HepG2 (cell line): ENCODE measurements around the gene OR8B12.

ENCODE experiments used
- ATF2 ChIP-seq: sonication (generic); formaldehyde crosslinking; IDR thresholded peaks from 2 replicates; pipeline ENCODE4 v1.4.0; 2020; ENCODE audit warnings: missing genetic modification reagents
- CTCF ChIP-seq: sonication (generic); formaldehyde crosslinking; IDR thresholded peaks from 2 replicates; pipeline ENCODE4 v1.5.0; 2020; ENCODE audit warnings: mild to moderate bottlenecking, missing genetic modification reagents, moderate library complexity
- EEA1 ChIP-seq: sonication (generic); formaldehyde crosslinking; IDR thresholded peaks from 2 replicates; pipeline ENCODE4 v1.5.1; 2020; ENCODE audit warnings: mild to moderate bottlenecking, missing genetic modification reagents, borderline replicate concordance
- HES4 ChIP-seq: sonication (generic); formaldehyde crosslinking; IDR thresholded peaks from 2 replicates; pipeline ENCODE4 v1.9.0; 2021; ENCODE audit warnings: mild to moderate bottlenecking, missing genetic modification reagents, borderline replicate concordance
- MED1 ChIP-seq: sonication (generic); formaldehyde crosslinking; IDR thresholded peaks from 2 replicates; pipeline ENCODE4 v1.4.0; 2020; ENCODE audit warnings: missing genetic modification reagents
- POLR2AphosphoS5 ChIP-seq: IDR thresholded peaks from 2 replicates; pipeline ENCODE4 v1.6.1; 2012; ENCODE audit warnings: low read depth, low read length
- SMC3 ChIP-seq: IDR thresholded peaks from 2 replicates; pipeline ENCODE4 v1.6.1; 2011; ENCODE audit warnings: low read length, improper control_type of control experiment
- SP1 ChIP-seq, 2 experiments: fragments of 450-650 bp in 1 of 2; sonication (generic) in 1 of 2; formaldehyde crosslinking in 1 of 2; IDR thresholded peaks; 2 replicates each; pipeline versions ENCODE4 v1.4.0 to v1.6.1; 2016 to 2020; ENCODE audit warnings: missing genetic modification reagents in 1 of 2
- SRY ChIP-seq: sonication (generic); formaldehyde crosslinking; IDR thresholded peaks from 2 replicates; pipeline ENCODE4 v1.8.0; 2022; ENCODE audit warnings: mild to moderate bottlenecking, missing genetic modification reagents
- ZC3H13 ChIP-seq: sonication (generic); formaldehyde crosslinking; IDR thresholded peaks from 2 replicates; pipeline ENCODE4 v1.8.1; 2023; ENCODE audit warnings: mild to moderate bottlenecking, missing genetic modification reagents, moderate library complexity
- ZNF333 ChIP-seq: sonication (generic); formaldehyde crosslinking; IDR thresholded peaks from 2 replicates; pipeline ENCODE4 v1.4.0; 2020; ENCODE audit warnings: mild to moderate bottlenecking, missing genetic modification reagents, borderline replicate concordance
- ZSCAN5A ChIP-seq: sonication (generic); formaldehyde crosslinking; IDR thresholded peaks from 2 replicates; pipeline ENCODE4 v1.8.0; 2022; ENCODE audit warnings: mild to moderate bottlenecking, missing genetic modification reagents, borderline replicate concordance
- ZZZ3 ChIP-seq: sonication (generic); formaldehyde crosslinking; IDR thresholded peaks from 2 replicates; pipeline ENCODE4 v1.4.0; 2020; ENCODE audit warnings: missing genetic modification reagents, mild to moderate bottlenecking, borderline replicate concordance

- TF ChIP-seq CTCF (CRISPR knock-in tag), result no peak
- no peak for TF ChIP-seq ZNF333 (CRISPR knock-in tag)
- TF ChIP-seq EEA1 (CRISPR knock-in tag), result no peak
- no peak for TF ChIP-seq ATF2 (CRISPR knock-in tag)
- TF ChIP-seq ZZZ3 (CRISPR knock-in tag), result no peak
- TF ChIP-seq SMC3, result no peak
- no peak for TF ChIP-seq SRY
- TF ChIP-seq MED1 (CRISPR knock-in tag), result no peak
- TF ChIP-seq SP1 (IDR thresholded peaks at IDR 0.05), result no peak
- no peak for TF ChIP-seq SP1 (CRISPR knock-in tag; IDR thresholded peaks at IDR 0.05)
- TF ChIP-seq ZSCAN5A, result no peak
- no peak for TF ChIP-seq HES4
- no peak for TF ChIP-seq ZC3H13 (CRISPR knock-in tag)
- no peak for TF ChIP-seq POLR2AphosphoS5
Measured at GRCh38 chr11:124551987-124552386, 8.5 kb upstream of the OR8B12 start.
